Measurements from ENCODE around the gene ABCA12.

GRCh38 chr2:215020283-215020682 lies 118.1 kb downstream of the ABCA12 start:
- no peak for TF ChIP-seq POLR2A (IDR thresholded peaks at IDR 0.05; ENCODE audit: low read depth, low read length)
- TF ChIP-seq POLR2AphosphoS5 (IDR thresholded peaks at IDR 0.05; ENCODE audit: low read depth, low read length): no peak

Measured in GM12892 (cell line).